Muscle of arm (tissue), 12 donors: Measurements from ENCODE around the gene KIAA0513. TPM values are rescaled to one million over a fixed set of nuclear protein-coding genes. Genes with fewer than 3 reads are reported as not detected.

Source experiments
- DNase-seq: peaks from one replicate; pipeline ENCODE4 v3.0.0-alpha.2; 2013
- polyA plus RNA-seq, 12 donors: library from polyadenylated mRNA; unstranded; fragments of 120-200 nt; gene quantifications; one replicate each; pipeline ENCODE4 v1.2.1, GENCODE V29; 2013; ENCODE audit not compliant: insufficient read length in 12 of 12

Gene KIAA0513
- polyA plus RNA-seq, 12 donors, result 1.7 to 5.6 (median 2.2) TPM; not detected in 1

- DNase-seq, result no peak
These were observed 106.6 kb downstream of the KIAA0513 start for GRCh38 chr16:85134076-85134788.

GRCh38 chr16:85134789-85135142, 107.2 kb downstream of the KIAA0513 start:
- DNase-seq, result no peak

GRCh38 chr16:85136213-85136701, 108.7 kb downstream of the KIAA0513 start:
- no peak for DNase-seq

GRCh38 chr16:85136702-85137322, 109.2 kb downstream of the KIAA0513 start:
- peak; percentile 63 for DNase-seq

GRCh38 chr16:85137323-85138072, 109.9 kb downstream of the KIAA0513 start:
- peak; percentile 87 for DNase-seq

GRCh38 chr16:85138073-85138824, 110.7 kb downstream of the KIAA0513 start:
- DNase-seq, result no peak

GRCh38 chr16:85138825-85139627, 111.4 kb downstream of the KIAA0513 start:
- no peak for DNase-seq

GRCh38 chr16:85139881-85140339, 112.3 kb downstream of the KIAA0513 start:
- no peak for DNase-seq

- DNase-seq, result no peak
These were observed 112.9 kb downstream of the KIAA0513 start for GRCh38 chr16:85140455-85141012.

GRCh38 chr16:85141491-85142128, 114.0 kb downstream of the KIAA0513 start:
- DNase-seq, result no peak

- no peak for DNase-seq
These were observed 114.5 kb downstream of the KIAA0513 start for GRCh38 chr16:85142129-85142513.

- no peak for DNase-seq
These were observed 115.2 kb downstream of the KIAA0513 start for GRCh38 chr16:85142771-85143211.

Other genes with a start within 250 kb of the KIAA0513 start
- gene CRISPLD2, start 207.8 kb upstream of the KIAA0513 start, polyA plus RNA-seq, result 10 to 100 TPM in 2 of 12 donors, 1 to 10 TPM in 9, not detected in 1; 4.8 to 13.1 (median 6.9) TPM
- gene ZDHHC7, start 16.3 kb upstream of the KIAA0513 start, polyA plus RNA-seq, result 10 to 100 TPM in 11 of 12 donors, not detected in 1; 34.6 to 46.3 (median 39.3) TPM
- under 1 TPM in 1 of 12 donors, not detected in 11; 0.12 TPM for gene CIBAR2, start 84.7 kb downstream of the KIAA0513 start, polyA plus RNA-seq